Hepatocyte (in vitro differentiated cells): ENCODE data around the gene CAPN15.

Experiments
- CTCF ChIP-seq: fragments of 200-600 bp; sonication (generic); IDR thresholded peaks from 2 replicates; pipeline ENCODE4 v1.5.1; 2016; ENCODE audit warnings: antibody characterized with exemption, mild to moderate bottlenecking; ENCODE audit not compliant: poor library complexity
- EZH2 ChIP-seq: fragments of 200-600 bp; sonication (generic); IDR thresholded peaks from 2 replicates; pipeline ENCODE4 v1.6.1; 2016; ENCODE audit warnings: antibody characterized with exemption, mild to moderate bottlenecking, borderline replicate concordance
- EZH2phosphoT487 ChIP-seq: fragments of 200-600 bp; sonication (generic); IDR thresholded peaks from one replicate; pipeline ENCODE4 v1.6.1; 2018; ENCODE audit warnings: antibody characterized with exemption, mild to moderate bottlenecking, low read depth, moderate library complexity; ENCODE audit not compliant: unreplicated experiment, severe bottlenecking

- TF ChIP-seq CTCF (no peak), EZH2phosphoT487 (no peak), EZH2 (no peak)
Measured at GRCh38 chr16:524274-525040, 3.1 kb upstream of the CAPN15 start.
